HCT116 (cell line): Measurements from ENCODE around the gene GPR31.

Experiments used
- CEBPB ChIP-seq: IDR thresholded peaks from 2 replicates; pipeline ENCODE4 v1.6.1; 2012; ENCODE audit warnings: low read depth
- EGR1 ChIP-seq: IDR thresholded peaks from 2 replicates; pipeline ENCODE4 v1.6.1; 2012; ENCODE audit warnings: low read depth
- EZH2 ChIP-seq: fragments of 200-600 bp; sonication (generic); IDR thresholded peaks from 2 replicates; pipeline ENCODE4 v1.6.1; 2017; ENCODE audit warnings: antibody characterized with exemption, mixed run types
- EZH2phosphoT487 ChIP-seq: fragments of 200-600 bp; IDR thresholded peaks from 2 replicates; pipeline ENCODE4 v1.6.1; 2018; ENCODE audit warnings: antibody characterized with exemption, borderline replicate concordance
- JUND ChIP-seq: IDR thresholded peaks from 2 replicates; pipeline ENCODE4 v1.6.1; 2012
- POLR2A ChIP-seq: IDR thresholded peaks from 2 replicates; pipeline ENCODE4 v1.7.0; 2011; ENCODE audit warnings: borderline replicate concordance; ENCODE audit not compliant: insufficient read depth, insufficient read length; ENCODE audit errors: extremely low read depth
- POLR2AphosphoS5 ChIP-seq: IDR thresholded peaks from 2 replicates; pipeline ENCODE4 v1.6.1; 2011; ENCODE audit warnings: mild to moderate bottlenecking, low read depth, low read length, moderate library complexity
- SIN3A ChIP-seq: IDR thresholded peaks from 2 replicates; pipeline ENCODE4 v1.6.1; 2012; ENCODE audit warnings: low read depth
- SRF ChIP-seq: IDR thresholded peaks from 2 replicates; pipeline ENCODE4 v1.6.1; 2012; ENCODE audit warnings: low read depth
- ZBTB33 ChIP-seq: IDR thresholded peaks from 2 replicates; pipeline ENCODE4 v1.6.1; 2011; ENCODE audit warnings: mild to moderate bottlenecking, low read length, moderate library complexity; ENCODE audit not compliant: insufficient replicate concordance; ENCODE audit errors: extremely low read depth
- TF ChIP-seq, protein P1 (sequence below), 3 experiments: fragments of 200-600 bp in 1 of 3; sonication (generic) in 1 of 3; IDR thresholded peaks in 2 of 3; conservative IDR thresholded peaks in 1 of 3; 2 replicates each; pipeline ENCODE4 v1.5.1; 2012 to 2017; ENCODE audit warnings: low read depth in 2 of 3, low read length in 2 of 3, antibody characterized with exemption in 1 of 3, borderline replicate concordance in 1 of 3, control low read depth in 1 of 3, mild to moderate bottlenecking in 1 of 3, mixed read lengths in 1 of 3, mixed run types in 1 of 3, moderate library complexity in 1 of 3; ENCODE audit not compliant: insufficient read depth in 1 of 3
- TF ChIP-seq, protein P2 (sequence below): IDR thresholded peaks from 2 replicates; pipeline ENCODE4 v1.6.1; 2012
- TF ChIP-seq, protein P3 (sequence below): IDR thresholded peaks from 2 replicates; pipeline ENCODE4 v1.6.1; 2012

- TF ChIP-seq, protein P1, sequence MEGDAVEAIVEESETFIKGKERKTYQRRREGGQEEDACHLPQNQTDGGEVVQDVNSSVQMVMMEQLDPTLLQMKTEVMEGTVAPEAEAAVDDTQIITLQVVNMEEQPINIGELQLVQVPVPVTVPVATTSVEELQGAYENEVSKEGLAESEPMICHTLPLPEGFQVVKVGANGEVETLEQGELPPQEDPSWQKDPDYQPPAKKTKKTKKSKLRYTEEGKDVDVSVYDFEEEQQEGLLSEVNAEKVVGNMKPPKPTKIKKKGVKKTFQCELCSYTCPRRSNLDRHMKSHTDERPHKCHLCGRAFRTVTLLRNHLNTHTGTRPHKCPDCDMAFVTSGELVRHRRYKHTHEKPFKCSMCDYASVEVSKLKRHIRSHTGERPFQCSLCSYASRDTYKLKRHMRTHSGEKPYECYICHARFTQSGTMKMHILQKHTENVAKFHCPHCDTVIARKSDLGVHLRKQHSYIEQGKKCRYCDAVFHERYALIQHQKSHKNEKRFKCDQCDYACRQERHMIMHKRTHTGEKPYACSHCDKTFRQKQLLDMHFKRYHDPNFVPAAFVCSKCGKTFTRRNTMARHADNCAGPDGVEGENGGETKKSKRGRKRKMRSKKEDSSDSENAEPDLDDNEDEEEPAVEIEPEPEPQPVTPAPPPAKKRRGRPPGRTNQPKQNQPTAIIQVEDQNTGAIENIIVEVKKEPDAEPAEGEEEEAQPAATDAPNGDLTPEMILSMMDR (IDR thresholded peaks at IDR 0.05 in 2 of 3, conservative IDR thresholded peaks at IDR 0.05 in 1 of 3; ENCODE audit: borderline replicate concordance in 1 of 3, insufficient read depth in 1 of 3, low read depth in 2 of 3, low read length in 2 of 3), result no peak
- TF ChIP-seq EZH2, result no peak
- TF ChIP-seq JUND, result no peak
- no peak for TF ChIP-seq EZH2phosphoT487
- TF ChIP-seq ZBTB33, result no peak
- TF ChIP-seq POLR2AphosphoS5, result no peak
- no peak for TF ChIP-seq POLR2A
- TF ChIP-seq, protein P2, sequence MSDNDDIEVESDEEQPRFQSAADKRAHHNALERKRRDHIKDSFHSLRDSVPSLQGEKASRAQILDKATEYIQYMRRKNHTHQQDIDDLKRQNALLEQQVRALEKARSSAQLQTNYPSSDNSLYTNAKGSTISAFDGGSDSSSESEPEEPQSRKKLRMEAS, result no peak
- no peak for TF ChIP-seq SRF
- TF ChIP-seq CEBPB, result no peak
- no peak for TF ChIP-seq EGR1
- TF ChIP-seq, protein P3, sequence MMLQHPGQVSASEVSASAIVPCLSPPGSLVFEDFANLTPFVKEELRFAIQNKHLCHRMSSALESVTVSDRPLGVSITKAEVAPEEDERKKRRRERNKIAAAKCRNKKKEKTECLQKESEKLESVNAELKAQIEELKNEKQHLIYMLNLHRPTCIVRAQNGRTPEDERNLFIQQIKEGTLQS, result no peak
- no peak for TF ChIP-seq SIN3A
These were observed 12.3 kb downstream of the GPR31 start for GRCh38 chr6:167145461-167145860.
